K562 (cell line): ENCODE measurements around the gene TAMALIN. TPM values are rescaled to one million over a fixed set of nuclear protein-coding genes. Genes with fewer than 3 reads are reported as not detected.

Source experiments
- ATAC-seq: fragments of 200-7000 bp; cut with Tn5 transposase; 3 replicates; pipeline ENCODE4 v1.9.1; 2020; ENCODE audit warnings: moderate library complexity
- BruUV-seq: library from RNA; stranded (reverse); fragments of 400-500 nt; replicated peaks from 2 replicates; lab custom pipeline; 2021; lab: Mats Ljungman, UMichigan
- CTCF ChIA-PET: fragments of 300-600 bp; formaldehyde crosslinking; extraction: SDS; loops from one replicate; lab custom pipeline; 2021; ENCODE audit warnings: low intra/inter-chr PET ratio; lab: Yijun Ruan, JAX
- POLR2A ChIA-PET: fragments of 300-600, 350-650 bp; sonication (Branson Sonifier 250); formaldehyde crosslinking; extraction: SDS; loops from one replicate; lab custom pipeline; 2021; ENCODE audit warnings: antibody characterized with exemption, inconsistent platforms; lab: Yijun Ruan, JAX
- DNase-seq, 4 experiments: peaks; one replicate each; pipeline versions ENCODE4 v3.0.0 to v3.0.0-alpha.2; 2011 to 2018; ENCODE audit warnings: low spot score in 3 of 4, mixed read lengths in 3 of 4; ENCODE audit errors: extremely low read depth in 1 of 4
- FAIRE-seq: peaks from 2 replicates; lab custom pipeline; 2011; peaks lifted over from hg19 to GRCh38; lab: Jason Lieb, UNC
- H2AFZ ChIP-seq: 2 replicates; pipeline ENCODE4 v1.6.0; 2011; ENCODE audit warnings: low read depth, low read length, control low read depth, inconsistent platforms
- H3K27ac ChIP-seq: fragments of 200-600 bp; 3 replicates; pipeline ENCODE4 v1.8.0; 2011; ENCODE audit warnings: low read depth, mild to moderate bottlenecking, control low read depth, inconsistent platforms, low read length, moderate library complexity, mixed read lengths; ENCODE audit errors: extremely low read depth
- H3K27me3 ChIP-seq, 2 experiments: fragments of 300-600 bp in 1 of 2; 2 replicates in 1 of 2; 3 replicates in 1 of 2; pipeline versions ENCODE4 v1.6.0 to v1.8.0; 2011; ENCODE audit warnings: inconsistent platforms in 2 of 2, low read length in 2 of 2, mild to moderate bottlenecking in 1 of 2, mixed read lengths in 1 of 2, moderate library complexity in 1 of 2; ENCODE audit not compliant: control insufficient read depth in 2 of 2, insufficient read depth in 2 of 2
- H3K36me3 ChIP-seq: fragments of 300-600 bp; 3 replicates; pipeline ENCODE4 v1.8.0; 2011; ENCODE audit warnings: mild to moderate bottlenecking, low read length, inconsistent platforms; ENCODE audit not compliant: control insufficient read depth, insufficient read depth
- H3K4me1 ChIP-seq, 2 experiments: fragments of 200-600 bp in 1 of 2; replicated peaks in 1 of 2; 2 replicates in 1 of 2; 3 replicates in 1 of 2; pipeline versions ENCODE4 v1.5.1 to v1.8.0; 2011; ENCODE audit warnings: inconsistent platforms in 2 of 2, low read length in 2 of 2, mild to moderate bottlenecking in 1 of 2, mixed read lengths in 1 of 2, moderate library complexity in 1 of 2; ENCODE audit not compliant: control insufficient read depth in 2 of 2, insufficient read depth in 2 of 2
- H3K4me2 ChIP-seq: 2 replicates; pipeline ENCODE4 v1.6.1; 2011; ENCODE audit warnings: low read length, control low read depth, inconsistent platforms, mixed read lengths; ENCODE audit not compliant: insufficient read depth
- H3K4me3 ChIP-seq: fragments of 200-600 bp; sonication (generic), shearing (Covaris generic); 2 replicates; pipeline ENCODE4 v1.5.1; 2016; ENCODE audit warnings: control low read depth, inconsistent platforms
- H3K79me2 ChIP-seq: fragments of 200-600 bp; 3 replicates; pipeline ENCODE4 v1.8.0; 2011; ENCODE audit warnings: low read length, inconsistent platforms; ENCODE audit not compliant: control insufficient read depth, insufficient read depth
- H3K9ac ChIP-seq, 2 experiments: 2 replicates each; pipeline versions ENCODE4 v1.6.0 to v1.6.1; 2011; ENCODE audit warnings: low read depth in 2 of 2, low read length in 2 of 2, control low read depth in 1 of 2, inconsistent platforms in 1 of 2, mild to moderate bottlenecking in 1 of 2, mixed read lengths in 1 of 2; ENCODE audit not compliant: insufficient read depth in 1 of 2
- H3K9me1 ChIP-seq: one replicate; pipeline ENCODE4 v1.6.0; 2011; ENCODE audit warnings: inconsistent platforms, mild to moderate bottlenecking, low read length, moderate library complexity; ENCODE audit not compliant: control insufficient read depth, insufficient read depth
- H3K9me3 ChIP-seq: replicated peaks from 2 replicates; pipeline ENCODE4 v1.5.1; 2011; ENCODE audit warnings: low read depth, low read length, inconsistent platforms; ENCODE audit not compliant: control insufficient read depth, insufficient read depth
- H4K20me1 ChIP-seq: replicated peaks from 2 replicates; pipeline ENCODE4 v1.6.1; 2011; ENCODE audit warnings: low read length, inconsistent platforms, mixed read lengths; ENCODE audit not compliant: control insufficient read depth, insufficient read depth
- ADNP ChIP-seq: fragments of 200-800 bp; sonication (Bioruptor generic); IDR thresholded peaks from 2 replicates; pipeline ENCODE4 v1.6.1; 2016; ENCODE audit warnings: missing genetic modification characterization, missing compliant biosample characterization
- ARHGAP35 ChIP-seq: fragments of 450-650 bp; IDR thresholded peaks from 2 replicates; pipeline ENCODE4 v1.6.1; 2018; ENCODE audit not compliant: partially characterized antibody
- CBFA2T3 ChIP-seq: fragments of 450-650 bp; IDR thresholded peaks from 2 replicates; pipeline ENCODE4 v1.6.1; 2017
- E2F6 ChIP-seq, 2 experiments: IDR thresholded peaks; 2 replicates each; pipeline ENCODE4 v1.6.1; 2011; ENCODE audit warnings: borderline replicate concordance in 1 of 2, control low read depth in 1 of 2, low read depth in 1 of 2, low read length in 1 of 2, mild to moderate bottlenecking in 1 of 2, mixed read lengths in 1 of 2, moderate library complexity in 1 of 2; ENCODE audit not compliant: insufficient read depth in 1 of 2, insufficient read length in 1 of 2, poor library complexity in 1 of 2, severe bottlenecking in 1 of 2; ENCODE audit errors: extremely low read depth in 1 of 2
- ETV5 ChIP-seq: sonication (generic); formaldehyde crosslinking; IDR thresholded peaks from 2 replicates; pipeline ENCODE4 v1.4.0; 2020; ENCODE audit warnings: low read depth, mild to moderate bottlenecking, missing genetic modification reagents
- FOS ChIP-seq: IDR thresholded peaks from 3 replicates; pipeline ENCODE4 v1.6.1; 2011; ENCODE audit not compliant: insufficient read length; ENCODE audit errors: extremely low read depth
- HDGF ChIP-seq: fragments of 450-650 bp; IDR thresholded peaks from 2 replicates; pipeline ENCODE4 v1.6.1; 2016
- IRF9 ChIP-seq: fragments of 450-650 bp; IDR thresholded peaks from 2 replicates; pipeline ENCODE4 v1.6.1; 2016; ENCODE audit warnings: missing biosample characterization, missing genetic modification characterization
- POLR2A ChIP-seq: fragments of 450-650 bp; conservative IDR thresholded peaks from 2 replicates; pipeline ENCODE4 v1.6.1; 2016
- RBFOX2 ChIP-seq: fragments of 200-400 bp; formaldehyde crosslinking; IDR thresholded peaks from 2 replicates; pipeline ENCODE4 v1.6.1; 2017; ENCODE audit warnings: low read depth, mild to moderate bottlenecking, low read length, moderate library complexity
- RBM15 ChIP-seq: fragments of 200-400 bp; formaldehyde crosslinking; IDR thresholded peaks from 2 replicates; pipeline ENCODE4 v1.6.1; 2018; ENCODE audit warnings: mild to moderate bottlenecking, low read length, moderate library complexity; ENCODE audit not compliant: insufficient read depth
- SMARCB1 ChIP-seq: IDR thresholded peaks from 2 replicates; pipeline ENCODE4 v1.6.1; 2011; ENCODE audit warnings: improper control_type of control experiment, low read depth; ENCODE audit not compliant: insufficient read length
- SPI1 ChIP-seq: IDR thresholded peaks from 2 replicates; pipeline ENCODE4 v1.6.1; 2011; ENCODE audit warnings: low read depth, low read length, control low read depth, borderline replicate concordance
- SRSF1 ChIP-seq: fragments of 200-400 bp; formaldehyde crosslinking; IDR thresholded peaks from 2 replicates; pipeline ENCODE4 v1.6.1; 2017; ENCODE audit warnings: mild to moderate bottlenecking, low read depth, low read length, moderate library complexity
- TCF3 ChIP-seq: sonication (generic); formaldehyde crosslinking; IDR thresholded peaks from 2 replicates; pipeline ENCODE4 v1.4.0; 2020; ENCODE audit warnings: mild to moderate bottlenecking, missing genetic modification reagents
- TFAM ChIP-seq: fragments of 250-450 bp; sonication (Bioruptor Pico); conservative IDR thresholded peaks from 2 replicates; pipeline ENCODE4 v1.5.0; 2021; ENCODE audit warnings: mild to moderate bottlenecking, moderate library complexity
- VEZF1 ChIP-seq: fragments of 200-800 bp; sonication (Bioruptor generic); IDR thresholded peaks from 2 replicates; pipeline ENCODE4 v1.6.1; 2017; ENCODE audit warnings: missing genetic modification characterization, missing compliant biosample characterization
- ZC3H4 ChIP-seq: sonication (generic); formaldehyde crosslinking; IDR thresholded peaks from 2 replicates; pipeline ENCODE4 v1.9.0; 2021; ENCODE audit warnings: missing genetic modification reagents, borderline replicate concordance
- ZNF175 ChIP-seq: fragments of 200-800 bp; sonication (Bioruptor generic); IDR thresholded peaks from 2 replicates; pipeline ENCODE4 v1.6.1; 2016; ENCODE audit warnings: low read depth, mild to moderate bottlenecking, missing genetic modification characterization, missing compliant biosample characterization
- WGBS: fragments of 100-300 bp; shearing (Covaris generic); methylation state at CpG from one replicate; pipeline ENCODE4 v1.1.6; 2016; ENCODE audit warnings: low coverage, mixed read lengths; ENCODE audit not compliant: insufficient coverage; ENCODE audit errors: missing lambda C conversion rate; 5-methylcytosine and 5-hydroxymethylcytosine counted together
- in situ Hi-C: fragments of 300-500 bp; cut with MboI; formaldehyde crosslinking; loops from 4 replicates; pipeline ENCODE4 v1.15.0; 2018; ENCODE audit warnings: inconsistent platforms, mixed read lengths
- intact Hi-C: fragments of 100-400 bp; cut with micrococcal nuclease; formaldehyde crosslinking; loops from 2 replicates; pipeline ENCODE4 v1.14.2; 2022
- polyA plus RNA-seq, 8 experiments: library from polyadenylated mRNA; depleted of rRNA in 4 of 8; stranded (reverse) in 5 of 8; unstranded in 3 of 8; fragments of >200 nt; fragmentation: Nextera tagmentation in 2 of 8; fragmentation: Illumina TruSeq in 1 of 8; extraction: Ambion mirVana in 2 of 8; extraction: Trizol in 1 of 8; gene quantifications; 2 replicates each; pipeline versions ENCODE4 v1.2.1 to v1.2.3, GENCODE V29; 2011 to 2014; ENCODE audit warnings: inconsistent platforms in 1 of 8, missing spikeins in 1 of 8
- total RNA-seq, 7 experiments: library from RNA; depleted of rRNA in 6 of 7; stranded (reverse); fragments of >200 nt in 6 of 7; fragmentation: Illumina TruSeq in 2 of 7; extraction: Trizol in 2 of 7; gene quantifications; 2 replicates each; pipeline versions ENCODE4 v1.2.1 to v1.2.3, GENCODE V29; 2011 to 2021; ENCODE audit warnings: low replicate concordance in 1 of 7

Gene TAMALIN
- total and polyA plus RNA-seq, 9 of the 15 experiments (the other 6 are each of a cell fraction or from before 2014, with no cell fraction given), result 0.74 to 2.2 (median 1.5) TPM; not detected in 2

- peaks cover 0 to 16% of the 10 kb centered on the region in 2 experiments; a peak in 3 of 5 replicates for H3K27me3 ChIP-seq
- peak; percentile 13; the same call in 2 of the 3 replicates for ATAC-seq
- H3K36me3 ChIP-seq, result no peaks in the 10 kb centered on the region
- peak; percentile 83 for FAIRE-seq
- H2AFZ ChIP-seq, result 0 out of 2 replicates have a peak overlapping the region, but pooled peaks have one; percentile 19
- peak; percentile 40 to 61 (median 51) for DNase-seq
- no peaks in the 10 kb centered on the region for H3K9me1 ChIP-seq
- POLR2A ChIA-PET, result interaction anchor here (1.5 to 2.8 kb wide), 2 partner anchors 10 to 15 kb away, joined by 5 to 23 read pairs; partner anchors contain the start of gene ATG101
- peaks cover 20 to 40% of the 10 kb centered on the region in 2 experiments for H3K4me1 ChIP-seq
- BruUV-seq, result no TSS peak
- H3K79me2 ChIP-seq, result no peaks in the 10 kb centered on the region
- no peak overlapping the region; the same call in 2 of the 3 replicates for H3K27ac ChIP-seq
- peaks cover 6% of the 10 kb centered on the region; the same call in 1 of the 2 replicates for H4K20me1 ChIP-seq
- no peaks in the 10 kb centered on the region for H3K9me3 ChIP-seq
- H3K9ac ChIP-seq, result peak overlapping the region in 1 of 2 experiments; percentile 31; a peak in 2 of 4 replicates
- peak overlapping the region; percentile 78 for H3K4me2 ChIP-seq
- intact Hi-C loops (no loop called here), in situ Hi-C loops (no loop called here)
- no peak overlapping the region for H3K4me3 ChIP-seq
- CTCF ChIA-PET, result no interaction called here
- WGBS, result 32% methylated on average over 6 of the region's 7 CpGs
- TF ChIP-seq ZC3H4 (CRISPR knock-in tag) (0 out of 2 replicates have a peak, but pooled peaks have one; percentile 40), ETV5 (CRISPR knock-in tag) (peak; percentile 48; the same call in 1 of the 2 replicates), RBM15 (no peak), IRF9 (tag) (no peak), CBFA2T3 (0 out of 2 replicates have a peak, but pooled peaks have one; percentile 17), POLR2A (no peak), SMARCB1 (no peak), RBFOX2 (0 out of 2 replicates have a peak, but pooled peaks have one; percentile 34), SRSF1 (no peak), TCF3 (CRISPR knock-in tag) (peak; percentile 39; the same call in 1 of the 2 replicates), E2F6 (IDR thresholded peaks at IDR 0.05; ENCODE audit: borderline replicate concordance in 1 of 2, extremely low read depth in 1 of 2, insufficient read depth in 1 of 2, insufficient read length in 1 of 2, low read depth in 1 of 2, low read length in 1 of 2, poor library complexity in 1 of 2, severe bottlenecking in 1 of 2) (peak in 1 of 2 experiments; percentile 19), ZNF175 (CRISPR knock-in tag) (peak; percentile 91), SPI1 (0 out of 2 replicates have a peak, but pooled peaks have one; percentile 11), ADNP (no peak), FOS (no peak), HDGF (no peak), VEZF1 (CRISPR knock-in tag) (peak; percentile 42; the same call in 1 of the 2 replicates), ARHGAP35 (no peak), TFAM (CRISPR knock-in tag) (no peak)
These were observed 45.9 kb downstream of the TAMALIN start for GRCh38 chr12:52052468-52053186.
